Natural killer cell (primary cell): Measurements from ENCODE around the gene VN1R2. TPM values are rescaled to one million over a fixed set of nuclear protein-coding genes. Genes with fewer than 3 reads are reported as not detected.
"Not testable (repeated sequence)": the region's sequence is repeated elsewhere in the genome, so short reads cannot be mapped to it uniquely, and the experiment has no call there.

Source experiments
- ATAC-seq, 3 donors: fragments of 150-1000 bp in 2 of 3; fragments of 200-7000 bp in 1 of 3; cut with Tn5 transposase; 1 replicate in 1 of 3; 2 replicates in 2 of 3; pipeline ENCODE4 v1.10.0; 2021; ENCODE audit warnings: mild to moderate bottlenecking in 2 of 3, moderate library complexity in 2 of 3
- DNase-seq, 2 donors: peaks; one replicate each; pipeline versions ENCODE4 v3.0.0 to v3.0.0-alpha.2; 2013 to 2021; ENCODE audit warnings: mixed read lengths in 1 of 2
- H3K27ac ChIP-seq: one replicate; pipeline ENCODE4 v1.5.1; 2013; ENCODE audit warnings: mild to moderate bottlenecking, low read length
- H3K27me3 ChIP-seq: one replicate; pipeline ENCODE4 v1.6.1; 2013; ENCODE audit warnings: low read length; ENCODE audit not compliant: control insufficient read depth, insufficient read depth
- H3K36me3 ChIP-seq: one replicate; pipeline ENCODE4 v1.6.1; 2013; ENCODE audit warnings: low read length; ENCODE audit not compliant: control insufficient read depth, insufficient read depth
- H3K4me1 ChIP-seq: one replicate; pipeline ENCODE4 v1.6.1; 2013; ENCODE audit warnings: low read length; ENCODE audit not compliant: control insufficient read depth, insufficient read depth
- H3K4me3 ChIP-seq: one replicate; pipeline ENCODE4 v1.5.1; 2013; ENCODE audit warnings: low read length
- H3K9me3 ChIP-seq: one replicate; pipeline ENCODE4 v1.6.1; 2013; ENCODE audit warnings: low read length; ENCODE audit not compliant: control insufficient read depth, insufficient read depth
- H3K27ac Mint-ChIP-seq, 2 donors: one replicate each; pipeline ENCODE4 v1.8.0; 2022; ENCODE audit warnings: mild to moderate bottlenecking in 2 of 2, mixed read lengths in 2 of 2, moderate library complexity in 1 of 2
- H3K27me3 Mint-ChIP-seq, 2 donors: one replicate each; pipeline ENCODE4 v1.8.0; 2022; ENCODE audit warnings: low read depth in 2 of 2, mixed read lengths in 2 of 2
- H3K36me3 Mint-ChIP-seq: one replicate; pipeline ENCODE4 v1.8.0; 2022; ENCODE audit warnings: mixed read lengths
- H3K4me1 Mint-ChIP-seq, 2 donors: one replicate each; pipeline ENCODE4 v1.8.0; 2022; ENCODE audit warnings: mixed read lengths in 2 of 2
- H3K4me3 Mint-ChIP-seq: one replicate; pipeline ENCODE4 v1.8.0; 2022; ENCODE audit warnings: mild to moderate bottlenecking, moderate library complexity, mixed read lengths
- H3K9me3 Mint-ChIP-seq, 2 donors: one replicate each; pipeline ENCODE4 v1.8.0; 2022; ENCODE audit warnings: mixed read lengths in 2 of 2
- CTCF ChIP-seq: fragments of 200-600 bp; IDR thresholded peaks from one replicate; pipeline ENCODE4 v1.8.0; 2022; ENCODE audit warnings: antibody characterized with exemption
- WGBS: methylation state at CpG from one replicate; pipeline ENCODE4 v1.1.7; 2013; ENCODE audit warnings: missing lambda C conversion rate; ENCODE audit not compliant: insufficient coverage; 5-methylcytosine and 5-hydroxymethylcytosine counted together
- intact Hi-C: fragments of 100-400 bp; cut with micrococcal nuclease; formaldehyde crosslinking; loops from one replicate; pipeline ENCODE4 v1.14.2; 2022
- total RNA-seq, 4 donors: library from RNA; stranded (reverse); fragments of 120-200 nt in 1 of 4; gene quantifications; one replicate each; pipeline versions ENCODE4 v1.2.3 to v1.2.4, GENCODE V29; 2013 to 2022

The VN1R2 gene
- total RNA-seq, result not detected
- total RNA-seq (2013), result not detected

GRCh38 chr19:53257715-53258342 lies at the start of gene VN1R2:
TSS of gene VN1R2 (plus strand) at chr19:53258292. CDS start at chr19:53258376, 84 bp downstream.
- Histone ChIP-seq H3K9me3 (peaks cover 23% of the 10 kb centered on the region), H3K4me1 (peaks cover 11% of the 10 kb centered on the region)
- intact Hi-C loops, H3K27ac ChIP-seq, H3K27ac Mint-ChIP-seq, H3K4me3 Mint-ChIP-seq, DNase-seq, H3K4me3 ChIP-seq, H3K27me3 ChIP-seq, ATAC-seq, H3K36me3 ChIP-seq: not testable (repeated sequence)
- 69% methylated on average over 13 of the region's 14 CpGs for WGBS
- Mint-ChIP-seq H3K27me3 (peaks cover 8 to 18% of the 10 kb centered on the region in 2 donors), H3K9me3 (peaks cover 11 to 19% of the 10 kb centered on the region in 2 donors), H3K4me1 (peaks cover 11% of the 10 kb centered on the region in 2 donors), H3K36me3 (peaks cover 15% of the 10 kb centered on the region)

- H3K36me3 ChIP-seq, H3K4me3 Mint-ChIP-seq, ATAC-seq, H3K27ac Mint-ChIP-seq, intact Hi-C loops, H3K4me3 ChIP-seq, DNase-seq, H3K27ac ChIP-seq, H3K4me1 Mint-ChIP-seq, H3K27me3 ChIP-seq, H3K4me1 ChIP-seq, H3K27me3 Mint-ChIP-seq: not testable (repeated sequence)
- no CpG with 5 or more reads among the region's 3 CpGs for WGBS
- Mint-ChIP-seq H3K9me3 (peaks cover 17 to 40% of the 10 kb centered on the region in 2 donors), H3K36me3 (peaks cover 74% of the 10 kb centered on the region)
- peaks cover 60% of the 10 kb centered on the region for H3K9me3 ChIP-seq
Measured at GRCh38 chr19:53211554-53211953, 46.5 kb upstream of the VN1R2 start.

- no peaks in the 10 kb centered on the region for H3K4me1 ChIP-seq
- H3K4me3 ChIP-seq, result no peak overlapping the region
- ATAC-seq (no peak), DNase-seq (no peak)
- Mint-ChIP-seq H3K9me3 (peaks cover 14 to 35% of the 10 kb centered on the region in 2 donors), H3K27me3 (no peaks in the 10 kb centered on the region), H3K4me3 (no peak overlapping the region), H3K27ac (no peak overlapping the region), H3K4me1 (no peaks in the 10 kb centered on the region), H3K36me3 (peaks cover 66% of the 10 kb centered on the region)
- 96% methylated on average over 2 of the region's 2 CpGs for WGBS
- intact Hi-C loops, result no loop called here
- no peak for TF ChIP-seq CTCF
- peaks cover 7% of the 10 kb centered on the region for H3K36me3 ChIP-seq
- no peak overlapping the region for H3K27ac ChIP-seq
- H3K9me3 ChIP-seq, result peaks cover 71% of the 10 kb centered on the region
- H3K27me3 ChIP-seq, result no peaks in the 10 kb centered on the region
Measured at GRCh38 chr19:53212703-53213320, 45.3 kb upstream of the VN1R2 start.

- peaks cover 27% of the 10 kb centered on the region for H3K36me3 Mint-ChIP-seq
- H3K27me3 ChIP-seq, intact Hi-C loops, H3K4me1 Mint-ChIP-seq, H3K4me1 ChIP-seq, H3K36me3 ChIP-seq, H3K4me3 ChIP-seq, DNase-seq, ATAC-seq, H3K27me3 Mint-ChIP-seq, H3K4me3 Mint-ChIP-seq, H3K27ac ChIP-seq, H3K27ac Mint-ChIP-seq: not testable (repeated sequence)
- 95% methylated on average over 13 of the region's 28 CpGs for WGBS
- H3K9me3 Mint-ChIP-seq, result peaks cover 14 to 30% of the 10 kb centered on the region in 2 donors
- H3K9me3 ChIP-seq, result peaks cover 59% of the 10 kb centered on the region
Measured at GRCh38 chr19:53222716-53223115, 35.4 kb upstream of the VN1R2 start.

- no peak for TF ChIP-seq CTCF
- WGBS, result 94% methylated on average over 19 of the region's 20 CpGs
- ATAC-seq, result no peak
- intact Hi-C loops, result no loop called here
- Histone ChIP-seq H3K4me1 (no peaks in the 10 kb centered on the region), H3K4me3 (no peak overlapping the region), H3K36me3 (no peaks in the 10 kb centered on the region), H3K9me3 (peaks cover 52% of the 10 kb centered on the region), H3K27ac (no peak overlapping the region), H3K27me3 (no peaks in the 10 kb centered on the region)
- H3K9me3 Mint-ChIP-seq, result peaks cover 14 to 26% of the 10 kb centered on the region in 2 donors
- no peaks in the 10 kb centered on the region for H3K4me1 Mint-ChIP-seq
- peaks cover 39% of the 10 kb centered on the region for H3K36me3 Mint-ChIP-seq
- H3K27ac Mint-ChIP-seq, result no peak overlapping the region
- no peak overlapping the region for H3K4me3 Mint-ChIP-seq
- no peak for DNase-seq
- peaks cover 0 to 1% of the 10 kb centered on the region in 2 donors for H3K27me3 Mint-ChIP-seq
Measured at GRCh38 chr19:53224606-53225005, 33.5 kb upstream of the VN1R2 start.
